K562 (cell line): Measurements from ENCODE around the gene EML1. TPM values are rescaled to one million over a fixed set of nuclear protein-coding genes. Genes with fewer than 3 reads are reported as not detected.

Source experiments
- ATAC-seq: fragments of 200-7000 bp; cut with Tn5 transposase; 3 replicates; pipeline ENCODE4 v1.9.1; 2020; ENCODE audit warnings: moderate library complexity
- BruUV-seq: library from RNA; stranded (reverse); fragments of 400-500 nt; replicated peaks from 2 replicates; lab custom pipeline; 2021; lab: Mats Ljungman, UMichigan
- CTCF ChIA-PET: fragments of 300-600 bp; formaldehyde crosslinking; extraction: SDS; loops from one replicate; lab custom pipeline; 2021; ENCODE audit warnings: low intra/inter-chr PET ratio; lab: Yijun Ruan, JAX
- POLR2A ChIA-PET: fragments of 300-600, 350-650 bp; sonication (Branson Sonifier 250); formaldehyde crosslinking; extraction: SDS; loops from one replicate; lab custom pipeline; 2021; ENCODE audit warnings: antibody characterized with exemption, inconsistent platforms; lab: Yijun Ruan, JAX
- DNase-seq, 4 experiments: peaks; one replicate each; pipeline versions ENCODE4 v3.0.0 to v3.0.0-alpha.2; 2011 to 2018; ENCODE audit warnings: low spot score in 3 of 4, mixed read lengths in 3 of 4; ENCODE audit errors: extremely low read depth in 1 of 4
- FAIRE-seq: peaks from 2 replicates; lab custom pipeline; 2011; peaks lifted over from hg19 to GRCh38; lab: Jason Lieb, UNC
- H2AFZ ChIP-seq: 2 replicates; pipeline ENCODE4 v1.6.0; 2011; ENCODE audit warnings: low read depth, low read length, control low read depth, inconsistent platforms
- H3K27ac ChIP-seq: fragments of 200-600 bp; 3 replicates; pipeline ENCODE4 v1.8.0; 2011; ENCODE audit warnings: low read depth, mild to moderate bottlenecking, control low read depth, inconsistent platforms, low read length, moderate library complexity, mixed read lengths; ENCODE audit errors: extremely low read depth
- H3K27me3 ChIP-seq, 2 experiments: fragments of 300-600 bp in 1 of 2; 2 replicates in 1 of 2; 3 replicates in 1 of 2; pipeline versions ENCODE4 v1.6.0 to v1.8.0; 2011; ENCODE audit warnings: inconsistent platforms in 2 of 2, low read length in 2 of 2, mild to moderate bottlenecking in 1 of 2, mixed read lengths in 1 of 2, moderate library complexity in 1 of 2; ENCODE audit not compliant: control insufficient read depth in 2 of 2, insufficient read depth in 2 of 2
- H3K36me3 ChIP-seq: fragments of 300-600 bp; 3 replicates; pipeline ENCODE4 v1.8.0; 2011; ENCODE audit warnings: mild to moderate bottlenecking, low read length, inconsistent platforms; ENCODE audit not compliant: control insufficient read depth, insufficient read depth
- H3K4me1 ChIP-seq, 2 experiments: fragments of 200-600 bp in 1 of 2; replicated peaks in 1 of 2; 2 replicates in 1 of 2; 3 replicates in 1 of 2; pipeline versions ENCODE4 v1.5.1 to v1.8.0; 2011; ENCODE audit warnings: inconsistent platforms in 2 of 2, low read length in 2 of 2, mild to moderate bottlenecking in 1 of 2, mixed read lengths in 1 of 2, moderate library complexity in 1 of 2; ENCODE audit not compliant: control insufficient read depth in 2 of 2, insufficient read depth in 2 of 2
- H3K4me2 ChIP-seq: 2 replicates; pipeline ENCODE4 v1.6.1; 2011; ENCODE audit warnings: low read length, control low read depth, inconsistent platforms, mixed read lengths; ENCODE audit not compliant: insufficient read depth
- H3K4me3 ChIP-seq: fragments of 200-600 bp; sonication (generic), shearing (Covaris generic); 2 replicates; pipeline ENCODE4 v1.5.1; 2016; ENCODE audit warnings: control low read depth, inconsistent platforms
- H3K79me2 ChIP-seq: fragments of 200-600 bp; 3 replicates; pipeline ENCODE4 v1.8.0; 2011; ENCODE audit warnings: low read length, inconsistent platforms; ENCODE audit not compliant: control insufficient read depth, insufficient read depth
- H3K9ac ChIP-seq, 2 experiments: 2 replicates each; pipeline versions ENCODE4 v1.6.0 to v1.6.1; 2011; ENCODE audit warnings: low read depth in 2 of 2, low read length in 2 of 2, control low read depth in 1 of 2, inconsistent platforms in 1 of 2, mild to moderate bottlenecking in 1 of 2, mixed read lengths in 1 of 2; ENCODE audit not compliant: insufficient read depth in 1 of 2
- H3K9me1 ChIP-seq: one replicate; pipeline ENCODE4 v1.6.0; 2011; ENCODE audit warnings: inconsistent platforms, mild to moderate bottlenecking, low read length, moderate library complexity; ENCODE audit not compliant: control insufficient read depth, insufficient read depth
- H3K9me3 ChIP-seq: replicated peaks from 2 replicates; pipeline ENCODE4 v1.5.1; 2011; ENCODE audit warnings: low read depth, low read length, inconsistent platforms; ENCODE audit not compliant: control insufficient read depth, insufficient read depth
- H4K20me1 ChIP-seq: replicated peaks from 2 replicates; pipeline ENCODE4 v1.6.1; 2011; ENCODE audit warnings: low read length, inconsistent platforms, mixed read lengths; ENCODE audit not compliant: control insufficient read depth, insufficient read depth
- BHLHE40 ChIP-seq: IDR thresholded peaks from 2 replicates; pipeline ENCODE4 v1.6.1; 2011; ENCODE audit warnings: low read length, improper control_type of control experiment
- ETS2 ChIP-seq: IDR thresholded peaks from 2 replicates; pipeline ENCODE4 v1.6.1; 2016; ENCODE audit warnings: borderline replicate concordance, missing genetic modification characterization, mild to moderate bottlenecking, moderate library complexity, missing compliant biosample characterization; ENCODE audit not compliant: poor library complexity, severe bottlenecking
- HDAC3 ChIP-seq: fragments of 450-650 bp; IDR thresholded peaks from 2 replicates; pipeline ENCODE4 v1.6.1; 2018; ENCODE audit warnings: borderline replicate concordance, mild to moderate bottlenecking, moderate library complexity; ENCODE audit not compliant: partially characterized antibody
- HNRNPL ChIP-seq: fragments of 200-400 bp; formaldehyde crosslinking; IDR thresholded peaks from 2 replicates; pipeline ENCODE4 v1.6.1; 2017; ENCODE audit warnings: low read depth, mild to moderate bottlenecking, low read length
- NFXL1 ChIP-seq: fragments of 450-650 bp; formaldehyde crosslinking; IDR thresholded peaks from 2 replicates; pipeline ENCODE4 v1.4.0; 2021; ENCODE audit warnings: mild to moderate bottlenecking
- NR2C1 ChIP-seq, 2 experiments: fragments of 450-650 bp; IDR thresholded peaks; 2 replicates each; pipeline ENCODE4 v1.6.1; 2017; ENCODE audit warnings: mild to moderate bottlenecking in 2 of 2, antibody characterized with exemption in 1 of 2, inconsistent platforms in 1 of 2, missing compliant biosample characterization in 1 of 2, missing genetic modification characterization in 1 of 2
- PHB2 ChIP-seq: fragments of 450-650 bp; IDR thresholded peaks from 2 replicates; pipeline ENCODE4 v1.6.1; 2017; ENCODE audit warnings: low read depth
- SP1 ChIP-seq: sonication (generic); formaldehyde crosslinking; IDR thresholded peaks from 2 replicates; pipeline ENCODE4 v1.8.1; 2022; ENCODE audit warnings: mild to moderate bottlenecking, missing genetic modification reagents
- ZBTB1 ChIP-seq: sonication (generic); formaldehyde crosslinking; IDR thresholded peaks from 2 replicates; pipeline ENCODE4 v1.8.1; 2023; ENCODE audit warnings: missing genetic modification reagents, low read depth, mild to moderate bottlenecking, borderline replicate concordance
- ZFPM2 ChIP-seq: fragments of 250-450 bp; sonication (Bioruptor Pico); IDR thresholded peaks from 2 replicates; pipeline ENCODE4 v1.5.1; 2022; ENCODE audit warnings: mild to moderate bottlenecking
- ZNF12 ChIP-seq: sonication (generic); formaldehyde crosslinking; IDR thresholded peaks from 2 replicates; pipeline ENCODE4 v1.4.0; 2020; ENCODE audit warnings: mild to moderate bottlenecking, missing genetic modification reagents
- ZNF197 ChIP-seq: fragments of 200-800 bp; sonication (Bioruptor generic); IDR thresholded peaks from 2 replicates; pipeline ENCODE4 v1.6.1; 2016; ENCODE audit warnings: low read depth, missing genetic modification characterization, missing compliant biosample characterization
- ZNF277 ChIP-seq: fragments of 250-450 bp; sonication (Bioruptor Pico); IDR thresholded peaks from 2 replicates; pipeline ENCODE4 v1.8.0; 2022; ENCODE audit warnings: inconsistent platforms, mild to moderate bottlenecking, moderate library complexity, borderline replicate concordance
- ZNF583 ChIP-seq: fragments of 250-450 bp; sonication (Bioruptor Pico); IDR thresholded peaks from 2 replicates; pipeline ENCODE4 v1.4.0; 2020
- ZNF655 ChIP-seq: fragments of 250-450 bp; sonication (Bioruptor Pico); IDR thresholded peaks from 2 replicates; pipeline ENCODE4 v1.5.0; 2021
- WGBS: fragments of 100-300 bp; shearing (Covaris generic); methylation state at CpG from one replicate; pipeline ENCODE4 v1.1.6; 2016; ENCODE audit warnings: low coverage, mixed read lengths; ENCODE audit not compliant: insufficient coverage; ENCODE audit errors: missing lambda C conversion rate; 5-methylcytosine and 5-hydroxymethylcytosine counted together
- in situ Hi-C: fragments of 300-500 bp; cut with MboI; formaldehyde crosslinking; loops from 4 replicates; pipeline ENCODE4 v1.15.0; 2018; ENCODE audit warnings: inconsistent platforms, mixed read lengths
- intact Hi-C: fragments of 100-400 bp; cut with micrococcal nuclease; formaldehyde crosslinking; loops from 2 replicates; pipeline ENCODE4 v1.14.2; 2022
- polyA plus RNA-seq, 8 experiments: library from polyadenylated mRNA; depleted of rRNA in 4 of 8; stranded (reverse) in 5 of 8; unstranded in 3 of 8; fragments of >200 nt; fragmentation: Nextera tagmentation in 2 of 8; fragmentation: Illumina TruSeq in 1 of 8; extraction: Ambion mirVana in 2 of 8; extraction: Trizol in 1 of 8; gene quantifications; 2 replicates each; pipeline versions ENCODE4 v1.2.1 to v1.2.3, GENCODE V29; 2011 to 2014; ENCODE audit warnings: inconsistent platforms in 1 of 8, missing spikeins in 1 of 8
- total RNA-seq, 7 experiments: library from RNA; depleted of rRNA in 6 of 7; stranded (reverse); fragments of >200 nt in 6 of 7; fragmentation: Illumina TruSeq in 2 of 7; extraction: Trizol in 2 of 7; gene quantifications; 2 replicates each; pipeline versions ENCODE4 v1.2.1 to v1.2.3, GENCODE V29; 2011 to 2021; ENCODE audit warnings: low replicate concordance in 1 of 7
- TF ChIP-seq, protein P1 (sequence below): fragments of 450-650 bp; IDR thresholded peaks from 2 replicates; pipeline ENCODE4 v1.6.1; 2016
- TF ChIP-seq, protein P2 (sequence below): fragments of 250-450 bp; sonication (Bioruptor Pico); IDR thresholded peaks from 2 replicates; pipeline ENCODE4 v1.9.0; 2021; ENCODE audit warnings: mild to moderate bottlenecking

EML1 gene
- total and polyA plus RNA-seq, 9 of the 15 experiments (the other 6 are each of a cell fraction or from before 2014, with no cell fraction given) = 0.01 to 0.35 (median 0.07) TPM; not detected in 2

- ATAC-seq = no peak
- POLR2A ChIA-PET = interaction anchor here (1.0 kb wide), 1 partner anchor 15 kb away, joined by 4 read pairs; no protein-coding TSS in a partner anchor
- BruUV-seq = no TSS peak
- TF ChIP-seq NFXL1 (CRISPR knock-in tag) (no peak), ETS2 (tag) (no peak), ZNF655 (no peak), ZNF277 (CRISPR knock-in tag) (no peak), ZNF197 (CRISPR knock-in tag) (no peak), HNRNPL (no peak), ZNF12 (CRISPR knock-in tag) (no peak), NR2C1 (IDR thresholded peaks at IDR 0.05) (no peak), NR2C1 (tag; IDR thresholded peaks at IDR 0.05) (no peak), BHLHE40 (no peak), SP1 (CRISPR knock-in tag) (no peak), PHB2 (no peak), ZBTB1 (CRISPR knock-in tag) (no peak), HDAC3 (no peak), ZFPM2 (no peak), ZNF583 (CRISPR knock-in tag) (no peak)
- TF ChIP-seq, protein P1, sequence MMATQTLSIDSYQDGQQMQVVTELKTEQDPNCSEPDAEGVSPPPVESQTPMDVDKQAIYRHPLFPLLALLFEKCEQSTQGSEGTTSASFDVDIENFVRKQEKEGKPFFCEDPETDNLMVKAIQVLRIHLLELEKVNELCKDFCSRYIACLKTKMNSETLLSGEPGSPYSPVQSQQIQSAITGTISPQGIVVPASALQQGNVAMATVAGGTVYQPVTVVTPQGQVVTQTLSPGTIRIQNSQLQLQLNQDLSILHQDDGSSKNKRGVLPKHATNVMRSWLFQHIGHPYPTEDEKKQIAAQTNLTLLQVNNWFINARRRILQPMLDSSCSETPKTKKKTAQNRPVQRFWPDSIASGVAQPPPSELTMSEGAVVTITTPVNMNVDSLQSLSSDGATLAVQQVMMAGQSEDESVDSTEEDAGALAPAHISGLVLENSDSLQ = no peak
- TF ChIP-seq, protein P2, sequence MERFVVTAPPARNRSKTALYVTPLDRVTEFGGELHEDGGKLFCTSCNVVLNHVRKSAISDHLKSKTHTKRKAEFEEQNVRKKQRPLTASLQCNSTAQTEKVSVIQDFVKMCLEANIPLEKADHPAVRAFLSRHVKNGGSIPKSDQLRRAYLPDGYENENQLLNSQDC (CRISPR knock-in tag) = no peak
Measured at GRCh38 chr14:99754141-99755067, 38.8 kb upstream of the EML1 start.

More at GRCh38 chr14:99754141-99755067, 38.8 kb upstream of the EML1 start:
- Histone ChIP-seq H3K9me3 (no peaks in the 10 kb centered on the region), H2AFZ (no peak overlapping the region), H3K36me3 (no peaks in the 10 kb centered on the region), H3K9ac (no peak overlapping the region), H3K4me3 (no peak overlapping the region), H3K27me3 (peaks cover 3 to 87% of the 10 kb centered on the region in 2 experiments; a peak in 4 of 5 replicates), H3K4me1 (no peaks in the 10 kb centered on the region; a peak in 1 of 5 replicates), H4K20me1 (no peaks in the 10 kb centered on the region; the same call in 1 of the 2 replicates), H3K79me2 (no peaks in the 10 kb centered on the region), H3K4me2 (no peak overlapping the region), H3K9me1 (no peaks in the 10 kb centered on the region), H3K27ac (no peak overlapping the region)
- FAIRE-seq (no peak), DNase-seq (no peak)
- in situ Hi-C loops (no loop called here), intact Hi-C loops (no loop called here)
- CTCF ChIA-PET = no interaction called here
- under 1% methylated on average over 23 of the region's 24 CpGs for WGBS
